Neural crest cell (in vitro differentiated cells): ENCODE data around the gene DOCK1. TPM values are rescaled to one million over a fixed set of nuclear protein-coding genes. Genes with fewer than 3 reads are reported as not detected.
"Not testable (repeated sequence)": the region's sequence is repeated elsewhere in the genome, so short reads cannot be mapped to it uniquely, and the experiment has no call there.

Source experiments
- DNase-seq: peaks from one replicate; pipeline ENCODE4 v3.0.0; 2021; ENCODE audit warnings: low read depth, mixed read lengths, low spot score
- H3K27ac Mint-ChIP-seq: one replicate; pipeline ENCODE4 v1.8.0; 2021; ENCODE audit warnings: mild to moderate bottlenecking, mixed read lengths; ENCODE audit not compliant: unreplicated experiment
- H3K27me3 Mint-ChIP-seq: 2 replicates; pipeline ENCODE4 v1.8.0; 2021; ENCODE audit warnings: low read depth, mild to moderate bottlenecking, mixed read lengths
- H3K36me3 Mint-ChIP-seq: 2 replicates; pipeline ENCODE4 v1.8.0; 2021; ENCODE audit warnings: low read depth, mild to moderate bottlenecking, mixed read lengths
- H3K4me1 Mint-ChIP-seq: 2 replicates; pipeline ENCODE4 v1.8.0; 2021; ENCODE audit warnings: mixed read lengths
- H3K4me3 Mint-ChIP-seq: one replicate; pipeline ENCODE4 v1.8.0; 2021; ENCODE audit warnings: mild to moderate bottlenecking, mixed read lengths
- H3K9me3 Mint-ChIP-seq: 2 replicates; pipeline ENCODE4 v1.8.0; 2021; ENCODE audit warnings: mixed read lengths
- total RNA-seq: library from RNA; stranded (reverse); gene quantifications from 2 replicates; pipeline ENCODE4 v1.2.1, GENCODE V29; 2021
- TF ChIP-seq, protein P1 (sequence below): fragments of 200-600 bp; sonication (generic); conservative IDR thresholded peaks from 2 replicates; pipeline ENCODE4 v1.5.0; 2021; ENCODE audit warnings: antibody characterized with exemption, mild to moderate bottlenecking

Gene DOCK1
- total RNA-seq, 1 donor from 2014 or later = 55.8 TPM

GRCh38 chr10:126910196-126910595 is 5.0 kb downstream of the DOCK1 start:
- peaks cover 64% of the 10 kb centered on the region for H3K4me1 Mint-ChIP-seq
- TF ChIP-seq, protein P1, sequence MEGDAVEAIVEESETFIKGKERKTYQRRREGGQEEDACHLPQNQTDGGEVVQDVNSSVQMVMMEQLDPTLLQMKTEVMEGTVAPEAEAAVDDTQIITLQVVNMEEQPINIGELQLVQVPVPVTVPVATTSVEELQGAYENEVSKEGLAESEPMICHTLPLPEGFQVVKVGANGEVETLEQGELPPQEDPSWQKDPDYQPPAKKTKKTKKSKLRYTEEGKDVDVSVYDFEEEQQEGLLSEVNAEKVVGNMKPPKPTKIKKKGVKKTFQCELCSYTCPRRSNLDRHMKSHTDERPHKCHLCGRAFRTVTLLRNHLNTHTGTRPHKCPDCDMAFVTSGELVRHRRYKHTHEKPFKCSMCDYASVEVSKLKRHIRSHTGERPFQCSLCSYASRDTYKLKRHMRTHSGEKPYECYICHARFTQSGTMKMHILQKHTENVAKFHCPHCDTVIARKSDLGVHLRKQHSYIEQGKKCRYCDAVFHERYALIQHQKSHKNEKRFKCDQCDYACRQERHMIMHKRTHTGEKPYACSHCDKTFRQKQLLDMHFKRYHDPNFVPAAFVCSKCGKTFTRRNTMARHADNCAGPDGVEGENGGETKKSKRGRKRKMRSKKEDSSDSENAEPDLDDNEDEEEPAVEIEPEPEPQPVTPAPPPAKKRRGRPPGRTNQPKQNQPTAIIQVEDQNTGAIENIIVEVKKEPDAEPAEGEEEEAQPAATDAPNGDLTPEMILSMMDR = no peak

GRCh38 chr10:126910798-126911197 is 5.6 kb downstream of the DOCK1 start:
- TF ChIP-seq, protein P1 = no peak
- no peaks in the 10 kb centered on the region for H3K27me3 Mint-ChIP-seq
- H3K27ac Mint-ChIP-seq = no peak overlapping the region
- DNase-seq = no peak
- peaks cover 12% of the 10 kb centered on the region for H3K36me3 Mint-ChIP-seq
- peak overlapping the region; percentile 59 for H3K4me3 Mint-ChIP-seq
- H3K4me1 Mint-ChIP-seq = peaks cover 66% of the 10 kb centered on the region
- peaks cover 2% of the 10 kb centered on the region for H3K9me3 Mint-ChIP-seq

More at GRCh38 chr10:126910196-126910595, 5.0 kb downstream of the DOCK1 start:
- DNase-seq = no peak
- Mint-ChIP-seq H3K36me3 (peaks cover 12% of the 10 kb centered on the region), H3K27ac (no peak overlapping the region), H3K4me3 (peak overlapping the region; percentile 23), H3K9me3 (peaks cover 2% of the 10 kb centered on the region), H3K27me3 (no peaks in the 10 kb centered on the region)

DNA sequence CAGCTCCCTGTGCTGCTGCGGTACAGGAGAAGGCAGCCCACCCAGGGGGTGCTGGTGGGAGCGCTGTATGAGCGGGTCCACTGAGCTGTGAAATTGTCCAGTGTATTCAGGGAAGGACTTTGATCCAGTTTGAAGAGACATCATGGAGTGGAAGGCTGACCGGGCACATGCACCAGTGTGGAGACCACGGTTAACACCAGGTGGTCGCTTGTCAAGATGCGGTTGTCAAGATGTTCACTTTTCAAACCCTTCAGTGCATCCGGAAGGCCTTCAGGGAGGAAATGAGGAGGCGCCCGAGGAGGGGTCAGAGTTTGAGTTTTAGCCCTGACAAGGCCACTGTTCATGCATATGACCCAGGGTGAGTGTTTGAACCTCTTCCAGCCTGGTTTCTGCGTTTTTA is 6.1 kb downstream of the DOCK1 start:
- Mint-ChIP-seq H3K4me3 (peak overlapping the region; percentile 59), H3K4me1 (peaks cover 66% of the 10 kb centered on the region), H3K27me3 (no peaks in the 10 kb centered on the region), H3K9me3 (peaks cover 2% of the 10 kb centered on the region), H3K36me3 (peaks cover 12% of the 10 kb centered on the region), H3K27ac (no peak overlapping the region)
- DNase-seq = no peak
- TF ChIP-seq, protein P1 = no peak

DNA sequence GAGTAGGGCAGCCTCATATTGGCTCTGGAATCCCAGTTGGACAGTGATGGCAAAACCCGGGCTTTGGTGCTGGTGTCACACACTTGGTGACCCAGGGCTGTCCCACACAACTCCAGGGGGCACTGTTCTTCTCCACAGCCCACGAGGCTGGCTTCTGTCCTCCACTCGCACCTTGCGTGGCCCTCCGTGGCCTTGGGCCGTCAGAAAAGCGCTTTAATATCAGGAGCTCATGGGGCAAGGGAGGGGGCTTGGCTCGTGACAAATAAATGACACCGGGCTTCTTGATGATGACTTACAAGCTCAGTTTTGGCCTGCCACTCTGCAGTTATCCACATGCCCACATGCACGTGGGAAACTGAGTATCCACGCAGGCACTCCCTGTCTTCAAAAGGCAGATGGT is 8.1 kb downstream of the DOCK1 start:
- TF ChIP-seq, protein P1 = no peak
- Mint-ChIP-seq H3K27ac (peak overlapping the region; percentile 19), H3K9me3 (peaks cover 2% of the 10 kb centered on the region), H3K4me1 (peaks cover 66% of the 10 kb centered on the region), H3K4me3 (no peak overlapping the region), H3K36me3 (peaks cover 12% of the 10 kb centered on the region), H3K27me3 (no peaks in the 10 kb centered on the region)
- DNase-seq = no peak

GRCh38 chr10:126914561-126914960 is 9.3 kb downstream of the DOCK1 start:
- Mint-ChIP-seq H3K9me3 (peaks cover 2% of the 10 kb centered on the region), H3K4me3 (no peak overlapping the region), H3K4me1 (peaks cover 67% of the 10 kb centered on the region), H3K36me3 (peaks cover 12% of the 10 kb centered on the region), H3K27ac (no peak overlapping the region), H3K27me3 (no peaks in the 10 kb centered on the region)
- TF ChIP-seq, protein P1 = no peak
- DNase-seq = no peak

- H3K27ac Mint-ChIP-seq = peak overlapping the region; percentile 95
These were observed 11.7 kb downstream of the DOCK1 start for GRCh38 chr10:126916952-126917351.

More at GRCh38 chr10:126916952-126917351, 11.7 kb downstream of the DOCK1 start:
- DNase-seq, H3K9me3 Mint-ChIP-seq, H3K27me3 Mint-ChIP-seq, H3K4me3 Mint-ChIP-seq, H3K36me3 Mint-ChIP-seq: not testable (repeated sequence)
- peaks cover 55% of the 10 kb centered on the region for H3K4me1 Mint-ChIP-seq
